ENCODE results near the gene PPL.
"Not testable (repeated sequence)": the region's sequence is repeated elsewhere in the genome, so short reads cannot be mapped to it uniquely, and the experiment has no call there.

The PPL gene

GRCh38 chr16:4904108-4904941, 32.6 kb downstream of the PPL start:
- no peak for DNase-seq

- no peak for DNase-seq
Observed at GRCh38 chr16:4902038-4902437, 34.9 kb downstream of the PPL start.

GRCh38 chr16:4900750-4901149, 36.2 kb downstream of the PPL start:
- no peak for DNase-seq

GRCh38 chr16:4900036-4900435, 36.9 kb downstream of the PPL start:
- DNase-seq: no peak

GRCh38 chr16:4899474-4899846, 37.5 kb downstream of the PPL start:
- DNase-seq: no peak

GRCh38 chr16:4898811-4899473, 38.0 kb downstream of the PPL start:
- no peak for DNase-seq

GRCh38 chr16:4897328-4897727, 39.6 kb downstream of the PPL start:
- no peak for DNase-seq

GRCh38 chr16:4896761-4897160, 40.2 kb downstream of the PPL start:
- DNase-seq: not testable (repeated sequence)

GRCh38 chr16:4895366-4895765, 41.6 kb downstream of the PPL start:
- no peak for DNase-seq

GRCh38 chr16:4894276-4895150, 42.4 kb downstream of the PPL start:
- DNase-seq: no peak

GRCh38 chr16:4893103-4893862, 43.7 kb downstream of the PPL start:
- DNase-seq: no peak

GRCh38 chr16:4892361-4893102, 44.4 kb downstream of the PPL start:
- DNase-seq: no peak

GRCh38 chr16:4891886-4892216, 45.1 kb downstream of the PPL start:
- no peak for DNase-seq

- no peak for DNase-seq
Observed at GRCh38 chr16:4891097-4891885, 45.7 kb downstream of the PPL start.

GRCh38 chr16:4890686-4891085, 46.3 kb downstream of the PPL start:
- DNase-seq: no peak

- no peak for DNase-seq
Observed at GRCh38 chr16:4890026-4890425, 46.9 kb downstream of the PPL start.

- DNase-seq: no peak
Observed at GRCh38 chr16:4888428-4889135, 48.4 kb downstream of the PPL start.

- no peak for DNase-seq
Observed at GRCh38 chr16:4886151-4886550, 50.8 kb downstream of the PPL start.

- DNase-seq: no peak
Observed at GRCh38 chr16:4884972-4885874, 51.7 kb downstream of the PPL start.
